HCT116 (cell line): ENCODE data around the gene KNSTRN. TPM values are rescaled to one million over a fixed set of nuclear protein-coding genes. Genes with fewer than 3 reads are reported as not detected.

Source experiments
- total RNA-seq: library from RNA; stranded (reverse); gene quantifications from one replicate; pipeline ENCODE4 v1.2.1, GENCODE V29; 2021; ENCODE audit not compliant: unreplicated experiment

Gene KNSTRN
- total RNA-seq, 1 experiment from 2014 or later, result 84.1 TPM

Other genes starting within 250 kb of the KNSTRN start
- gene BUB1B, start 221.7 kb upstream of the KNSTRN start, total RNA-seq, result 92.9 TPM
- gene PAK6, start 143.7 kb upstream of the KNSTRN start, total RNA-seq, result 19.9 TPM
- 0.89 TPM for gene ANKRD63, start 99.7 kb upstream of the KNSTRN start, total RNA-seq
- 2.8 TPM for gene PLCB2, start 74.8 kb upstream of the KNSTRN start, total RNA-seq
- gene INAFM2, start 59.0 kb upstream of the KNSTRN start, total RNA-seq, result 8.8 TPM
- 15.6 TPM for gene CCDC9B, start 41.8 kb upstream of the KNSTRN start, total RNA-seq
- gene PHGR1, start 31.7 kb upstream of the KNSTRN start, total RNA-seq, result 0.61 TPM
- 3.3 TPM for gene DISP2, start 24.5 kb upstream of the KNSTRN start, total RNA-seq
- gene IVD, start 23.1 kb downstream of the KNSTRN start, total RNA-seq, result 65.6 TPM
- 25.0 TPM for gene BAHD1, start 58.2 kb downstream of the KNSTRN start, total RNA-seq
- 12.7 TPM for gene CHST14, start 88.3 kb downstream of the KNSTRN start, total RNA-seq
- gene CCDC32, start 182.3 kb downstream of the KNSTRN start, total RNA-seq, result 18.6 TPM
- gene RPUSD2, start 186.6 kb downstream of the KNSTRN start, total RNA-seq, result 22.5 TPM
- 30.6 TPM for gene KNL1, start 211.5 kb downstream of the KNSTRN start, total RNA-seq